Activated naive CD4-positive, alpha-beta T cell treated with Interleukin-2 at 50 U/mL for 16 hours (primary cell): ENCODE measurements around the gene DIS3L2.

ENCODE experiments used
- DNase-seq: peaks from one replicate; pipeline ENCODE4 v3.0.0-alpha.2; 2020

DIS3L2 gene

DNA sequence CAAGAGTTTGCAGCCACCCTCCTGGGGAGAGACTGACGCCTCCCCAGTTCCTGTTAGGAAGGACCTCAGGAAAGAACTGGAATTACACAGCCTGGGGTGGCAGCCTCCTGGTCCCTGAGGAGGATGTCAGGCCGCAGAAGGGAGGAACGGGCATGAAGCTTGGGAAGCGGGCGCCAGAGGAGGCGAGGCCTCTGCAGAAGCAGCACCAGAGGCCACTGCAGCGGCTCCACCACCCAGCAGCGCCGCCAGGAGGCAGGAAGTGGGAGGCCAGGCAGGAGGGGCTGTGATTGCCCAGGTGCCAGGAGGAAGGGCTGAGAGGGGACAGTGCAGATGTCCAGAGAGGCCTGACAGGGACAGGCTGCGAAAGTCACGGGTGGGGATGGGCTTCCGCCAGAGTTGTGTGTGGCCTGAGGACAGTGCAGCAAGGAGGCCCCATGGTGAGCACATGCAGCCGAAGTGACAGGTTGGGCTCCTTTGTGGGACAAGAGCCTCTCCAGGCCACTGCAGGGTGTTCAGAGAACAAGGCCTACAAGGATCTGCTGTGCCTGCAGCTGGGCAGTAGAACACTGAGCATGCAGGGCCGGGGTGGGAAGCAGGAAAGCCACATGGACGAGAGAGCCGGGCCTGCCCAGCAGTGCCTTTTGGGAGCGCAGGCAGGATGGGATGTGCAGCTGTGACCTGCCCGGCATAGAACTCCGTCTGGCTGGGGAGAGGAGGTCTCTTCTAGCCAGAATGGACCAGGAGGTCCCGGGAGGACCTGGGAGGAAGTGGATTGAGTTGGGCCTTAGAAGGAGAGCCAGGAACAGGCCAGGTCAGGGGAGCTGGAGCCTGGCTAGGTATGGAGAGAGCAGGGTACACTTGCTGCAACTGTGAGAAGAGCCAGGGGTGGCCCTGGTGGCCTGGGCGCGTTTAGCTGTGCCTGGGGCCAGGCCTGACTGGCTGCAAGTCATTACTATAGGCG, 377.9 kb downstream of the DIS3L2 start:
- DNase-seq, result no peak

DNA sequence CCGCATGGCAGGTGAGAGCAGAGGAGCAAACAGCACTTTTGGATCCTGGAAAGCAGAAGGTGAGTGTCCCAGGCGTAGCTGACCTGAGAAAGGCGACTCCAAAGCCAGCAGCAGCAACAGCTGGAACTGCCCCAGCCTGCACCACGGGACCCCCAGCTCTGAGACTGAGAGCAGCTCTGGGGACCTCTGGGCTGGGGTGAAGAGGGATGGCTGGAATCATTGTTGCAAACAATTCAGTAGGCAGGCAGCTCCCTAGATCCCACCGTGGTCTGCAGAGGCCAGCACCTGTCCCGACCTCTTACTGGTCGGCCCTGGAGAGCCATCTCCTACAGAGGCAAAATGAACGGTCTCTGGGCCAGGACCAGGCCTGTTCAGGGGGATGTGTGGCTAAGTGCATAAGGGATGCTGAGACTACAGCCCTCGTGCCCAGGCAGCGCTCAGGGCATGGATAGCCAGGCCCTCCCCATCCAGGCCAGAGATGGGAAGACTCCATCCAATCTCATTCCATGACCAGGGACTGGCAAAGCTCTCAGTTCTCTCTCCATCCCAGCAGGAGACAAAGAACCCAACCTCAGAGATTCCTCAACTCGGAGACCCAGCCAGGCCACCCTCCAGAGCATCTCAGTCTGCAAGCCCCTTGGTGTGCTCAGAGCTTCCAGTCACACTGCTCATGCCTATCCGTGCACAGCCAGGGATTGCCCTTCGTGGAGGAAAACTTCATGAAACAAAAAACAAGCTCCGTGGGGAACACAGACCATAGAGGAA, 378.8 kb downstream of the DIS3L2 start:
- DNase-seq, result no peak

DNA sequence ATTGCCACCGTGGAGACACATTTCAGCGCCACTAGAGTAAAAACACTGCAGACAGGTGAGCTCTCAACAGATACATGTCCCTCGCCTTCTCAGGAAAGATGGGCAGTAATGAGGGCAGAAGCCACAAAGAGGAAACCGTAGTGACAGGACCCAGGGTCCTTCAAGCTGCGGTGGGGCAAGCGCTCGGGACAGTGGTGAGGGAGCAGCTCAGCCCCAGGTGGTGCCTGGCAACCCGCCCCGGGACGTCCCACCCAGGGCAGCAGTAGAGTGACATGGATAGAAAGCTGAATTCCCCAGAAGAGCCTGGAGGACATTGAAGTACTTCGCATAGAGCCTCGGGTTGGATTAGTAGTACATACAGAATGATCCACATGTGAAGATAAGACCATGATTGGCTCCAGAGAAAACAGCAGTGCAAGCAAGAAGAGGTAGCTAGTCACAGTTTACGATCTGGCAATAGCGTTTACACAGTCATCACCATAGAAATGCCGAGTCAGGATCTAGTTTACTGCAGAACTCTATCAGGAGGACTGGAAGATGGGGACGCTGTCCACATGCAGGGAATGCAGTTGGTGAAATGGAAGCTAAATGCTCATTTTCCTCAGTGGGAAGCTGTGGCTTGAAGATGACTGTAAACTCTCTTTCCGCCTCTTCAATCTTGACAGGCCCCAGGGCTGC, 379.7 kb downstream of the DIS3L2 start:
- no peak for DNase-seq

DNA sequence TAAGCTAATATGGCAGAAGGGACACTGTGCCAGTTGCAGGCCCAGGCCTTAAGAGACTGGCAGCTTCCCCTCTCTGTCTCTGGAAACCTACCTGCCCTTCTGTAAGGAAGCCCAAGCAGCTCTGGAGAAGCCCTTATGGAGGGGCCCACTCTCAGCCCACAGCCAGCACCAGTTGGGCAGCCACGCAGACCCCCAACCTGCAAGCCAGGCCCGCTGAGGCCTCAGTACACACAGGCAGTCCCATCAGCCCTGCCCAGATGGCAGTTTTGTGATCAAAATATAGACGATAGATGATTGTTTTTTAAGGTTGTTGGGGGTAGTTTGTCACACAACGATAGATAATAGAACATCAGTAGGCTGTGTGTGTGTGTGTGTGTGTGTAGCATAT, 380.2 kb downstream of the DIS3L2 start:
- DNase-seq, result no peak

DNA sequence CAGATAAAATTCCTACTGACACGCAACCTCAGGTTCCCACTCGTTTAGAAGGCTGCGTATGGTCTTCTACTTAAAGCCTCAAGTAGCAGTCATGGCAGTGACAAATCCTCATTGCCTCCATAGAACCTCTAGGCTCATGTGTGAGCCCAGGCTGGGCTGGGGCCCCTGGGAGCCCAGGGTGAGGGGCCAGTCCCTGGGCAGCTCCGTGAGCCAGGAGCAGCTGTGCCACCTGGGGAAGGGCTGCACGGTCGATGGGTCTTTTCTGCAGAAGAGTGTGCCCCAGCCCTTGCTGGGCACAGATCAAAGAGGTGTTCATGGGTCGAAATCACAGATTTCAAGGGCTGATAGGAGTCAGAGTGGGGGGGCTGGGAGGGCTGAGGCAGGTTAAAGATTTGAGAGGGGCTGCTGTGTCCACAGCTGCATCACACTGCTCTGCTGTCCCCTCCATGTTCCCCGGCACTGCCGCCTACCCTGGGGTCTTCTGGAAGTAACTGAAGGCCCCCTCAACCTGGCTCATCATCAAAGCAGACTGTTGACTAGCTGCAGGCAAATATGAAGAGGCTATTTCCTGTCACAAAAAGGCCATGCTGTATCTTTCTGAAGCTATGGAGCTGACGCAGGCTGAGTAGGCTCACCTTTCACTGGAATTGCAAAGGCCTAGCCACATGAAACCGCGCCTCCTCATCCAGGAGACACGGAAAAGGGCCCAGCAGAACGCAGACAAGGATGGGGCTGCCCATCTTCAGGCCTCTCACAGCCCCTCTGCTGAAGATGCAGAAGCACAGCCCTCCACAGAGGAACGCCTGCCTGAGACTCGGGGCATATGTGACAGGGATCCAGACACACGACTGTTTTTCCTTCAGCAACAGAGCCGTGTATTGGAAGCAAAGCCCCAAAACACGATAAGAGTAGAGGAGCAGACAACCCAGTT, 381.4 kb downstream of the DIS3L2 start:
- DNase-seq, result no peak

DNA sequence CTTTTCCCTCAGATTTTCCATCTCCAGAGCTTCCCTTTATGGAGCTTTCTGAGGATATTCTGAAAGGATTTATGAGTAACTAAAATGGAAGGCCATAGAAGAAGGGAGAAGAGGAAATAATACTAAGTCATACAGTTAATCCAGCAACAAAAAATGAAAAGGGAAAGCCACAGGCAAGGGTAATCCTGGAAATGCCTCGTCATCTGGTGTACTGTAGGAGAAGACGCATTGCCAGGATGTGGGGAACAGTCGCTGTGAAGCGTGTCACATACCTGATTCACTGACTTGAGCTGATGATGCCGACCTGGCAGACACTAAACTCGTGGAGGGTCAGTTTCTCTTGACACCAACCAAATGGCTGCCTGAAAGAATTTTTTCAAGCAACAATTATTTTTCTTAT, 382.3 kb downstream of the DIS3L2 start:
- DNase-seq, result no peak

DNA sequence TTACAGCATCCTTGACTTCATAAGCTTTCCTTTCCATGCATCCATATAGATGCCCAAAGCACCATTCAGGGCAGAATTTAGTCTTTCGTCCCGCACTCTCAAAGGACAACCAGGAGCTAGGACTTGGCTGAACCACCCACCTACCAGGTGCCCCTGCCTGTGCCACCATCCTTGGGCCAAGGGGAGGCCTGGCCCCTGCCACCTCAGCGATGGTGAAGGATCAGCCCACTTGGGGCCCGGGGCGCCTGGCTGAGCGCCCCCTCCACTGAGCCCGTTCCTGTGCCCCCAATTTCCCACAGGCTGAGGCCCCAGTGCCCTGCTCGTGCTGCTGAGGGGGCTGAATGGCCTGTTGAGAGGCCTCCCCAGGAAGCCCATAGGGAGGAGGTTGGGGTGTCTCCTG, 383.7 kb downstream of the DIS3L2 start:
- no peak for DNase-seq

DNA sequence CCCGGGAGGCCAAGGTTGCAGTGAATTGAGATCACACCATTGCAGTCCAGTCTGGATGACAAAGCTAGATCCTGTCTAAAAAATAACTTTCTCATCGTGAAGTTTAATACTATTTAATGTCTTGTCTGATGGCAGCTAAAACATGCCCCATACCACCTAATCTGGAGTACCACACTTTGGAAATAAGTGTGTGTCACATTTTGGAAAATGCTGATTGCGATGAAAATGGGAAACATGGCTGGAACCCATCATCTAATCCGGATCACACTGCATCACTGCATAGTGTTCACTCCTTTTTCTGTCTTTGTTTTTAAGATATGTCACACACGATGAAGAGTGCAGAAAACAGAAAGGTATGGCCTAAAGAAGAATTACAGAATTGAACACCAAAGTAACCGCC, 385.9 kb downstream of the DIS3L2 start:
- no peak for DNase-seq

DNA sequence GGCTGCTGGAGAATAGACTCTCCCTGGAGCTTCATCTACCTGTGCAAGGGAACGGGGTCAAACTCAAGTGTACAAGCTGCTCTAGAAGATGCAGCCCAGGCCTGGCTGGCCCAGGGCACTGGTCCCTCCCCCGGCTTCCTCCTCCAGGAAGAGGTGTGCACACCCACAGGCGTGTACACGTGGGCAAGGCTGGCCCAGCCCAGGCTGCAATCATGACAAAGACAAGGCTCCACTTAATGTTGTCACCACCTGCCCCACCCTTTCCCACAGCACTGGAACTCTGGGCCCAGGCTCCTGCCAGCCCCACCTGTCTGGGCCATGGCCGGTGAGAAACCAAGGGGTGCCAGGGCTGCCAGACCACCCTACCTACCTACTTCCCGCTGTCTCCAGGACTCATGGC, 387.4 kb downstream of the DIS3L2 start:
- no peak for DNase-seq

DNA sequence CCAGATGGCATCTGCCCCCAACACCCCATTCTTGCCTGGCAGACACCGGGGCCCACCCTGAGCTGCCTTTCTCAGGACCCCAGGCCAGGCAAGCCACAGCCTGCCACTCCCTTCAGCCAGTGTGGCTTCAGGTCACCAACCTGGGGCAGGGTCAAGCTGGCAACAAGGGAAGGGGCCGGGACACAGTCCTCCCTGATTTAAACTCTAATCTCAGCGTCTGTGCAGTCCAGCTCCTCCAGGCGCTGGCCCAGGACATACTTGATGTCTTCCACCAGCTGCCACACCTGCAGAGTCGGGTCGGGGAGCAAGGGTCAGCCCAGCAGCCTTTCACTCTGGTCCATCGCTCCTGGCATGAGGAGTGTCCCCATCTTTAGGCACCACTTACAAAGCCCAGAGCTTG, 388.0 kb downstream of the DIS3L2 start:
- no peak for DNase-seq

DNA sequence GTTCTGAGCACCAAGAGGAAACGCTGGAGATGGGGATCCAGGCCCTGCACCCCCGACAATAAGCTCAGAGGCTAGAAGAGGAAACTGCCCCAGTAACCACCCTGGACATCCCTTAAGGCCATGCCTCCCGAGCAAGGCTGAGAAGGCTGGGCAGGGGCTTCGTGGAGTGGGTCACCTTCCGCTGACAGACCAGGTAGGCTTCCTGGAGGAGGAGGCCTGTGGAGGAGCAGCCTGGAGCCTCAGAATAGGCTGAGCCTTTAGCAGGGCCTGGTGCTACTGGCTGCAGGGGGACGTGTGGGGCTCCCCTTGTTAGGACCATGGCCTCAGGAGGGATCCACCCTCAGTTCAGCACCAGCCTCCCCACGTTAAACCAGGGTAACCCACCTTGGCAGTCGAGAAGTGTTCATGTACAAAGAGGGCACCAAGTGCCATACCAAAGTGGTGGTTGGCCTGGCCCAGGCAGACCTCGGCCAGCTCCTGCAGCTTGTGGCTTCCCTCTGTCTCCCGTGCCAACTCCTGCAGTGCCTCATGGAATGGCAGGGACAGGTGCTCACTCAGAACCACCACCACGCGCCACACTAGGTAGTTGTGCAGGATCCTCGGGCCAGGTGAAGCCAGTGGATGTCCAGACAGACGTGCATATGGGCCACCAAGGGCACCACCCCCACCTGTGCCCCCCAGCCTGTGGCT, 388.6 kb downstream of the DIS3L2 start:
- DNase-seq, result no peak

DNA sequence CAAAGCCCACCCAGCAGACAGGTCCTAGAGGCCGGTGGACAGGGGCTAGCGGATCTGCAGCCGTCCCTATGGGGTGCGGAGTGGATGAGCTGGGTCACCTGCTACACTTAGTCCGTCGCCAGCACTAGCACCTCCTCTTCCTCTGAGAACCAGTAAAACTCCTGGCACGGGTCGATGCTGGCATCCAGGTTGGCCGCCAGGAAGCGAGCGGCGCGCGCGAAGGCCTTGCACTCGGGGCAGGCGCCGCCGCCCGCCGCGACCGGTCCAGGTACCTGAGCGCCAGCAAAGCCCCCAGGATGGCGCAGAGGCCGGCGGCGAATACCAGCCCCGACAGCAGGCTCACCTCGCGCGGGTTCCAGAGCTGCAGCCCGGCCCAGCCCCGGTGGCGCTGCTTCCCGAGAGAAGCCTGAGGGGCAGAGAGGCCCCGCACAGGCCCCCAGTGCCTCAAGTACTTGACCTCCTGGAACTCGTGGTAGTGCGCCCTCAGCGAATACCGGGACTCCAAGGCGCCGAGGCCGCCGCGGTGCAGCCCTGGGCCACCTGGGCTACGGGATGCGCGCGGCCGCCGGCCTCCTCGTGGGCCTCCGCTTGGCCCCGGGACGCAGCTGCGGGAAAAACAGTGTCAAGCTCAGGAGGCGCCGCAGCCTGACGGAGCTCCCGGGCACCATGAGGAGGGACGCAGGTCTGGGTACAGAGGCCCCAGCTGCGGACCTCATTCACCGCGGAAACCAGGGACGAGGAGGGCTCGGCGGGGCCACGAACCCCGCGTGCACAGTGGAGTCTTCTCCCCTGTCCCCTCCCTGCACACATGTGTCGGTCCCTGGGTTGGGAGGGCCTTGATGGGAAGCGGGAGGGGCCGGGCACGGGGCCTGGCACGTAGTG, 389.5 kb downstream of the DIS3L2 start:
- no peak for DNase-seq

DNA sequence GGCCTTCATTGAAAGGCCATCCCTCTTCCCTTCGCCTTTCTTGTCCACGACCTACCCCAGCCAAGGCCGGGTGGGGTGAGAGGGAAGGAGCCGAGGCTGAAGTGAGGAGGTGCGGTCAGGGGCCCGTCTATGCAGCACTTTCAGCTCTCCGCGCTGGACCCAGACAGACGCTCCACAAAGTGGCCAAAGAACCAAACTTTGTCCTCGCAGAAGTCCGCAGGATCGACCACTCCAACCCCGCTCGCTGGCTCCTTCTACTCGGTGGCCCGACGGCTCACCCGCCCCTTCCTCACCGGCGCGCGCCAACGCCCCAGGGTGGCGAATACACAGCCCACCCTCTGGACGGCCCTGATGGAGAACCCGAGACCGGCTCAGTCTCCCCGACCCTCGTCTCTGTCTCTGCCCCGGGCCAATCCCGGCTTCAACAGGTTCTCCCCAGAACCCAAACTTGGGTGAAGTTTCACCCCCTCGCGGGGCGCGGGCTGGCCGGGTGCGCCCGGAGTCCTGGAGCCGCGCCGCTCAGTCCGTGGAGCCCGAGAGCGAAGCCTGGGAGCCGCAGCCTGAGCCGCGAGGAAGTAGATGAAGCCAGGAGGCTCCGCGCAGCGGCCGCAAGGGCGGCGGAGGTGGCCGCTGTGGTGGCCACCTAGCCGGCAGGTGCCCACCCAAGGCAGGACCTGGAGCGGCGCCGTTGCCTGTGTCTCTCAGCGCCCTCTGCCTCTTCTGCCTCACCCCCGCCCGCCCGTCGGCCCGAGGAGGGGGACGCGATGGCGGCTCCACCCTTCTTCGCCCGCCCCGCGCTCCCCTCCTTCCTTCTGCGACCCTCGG, 390.4 kb downstream of the DIS3L2 start:
- DNase-seq, result no peak

DNA sequence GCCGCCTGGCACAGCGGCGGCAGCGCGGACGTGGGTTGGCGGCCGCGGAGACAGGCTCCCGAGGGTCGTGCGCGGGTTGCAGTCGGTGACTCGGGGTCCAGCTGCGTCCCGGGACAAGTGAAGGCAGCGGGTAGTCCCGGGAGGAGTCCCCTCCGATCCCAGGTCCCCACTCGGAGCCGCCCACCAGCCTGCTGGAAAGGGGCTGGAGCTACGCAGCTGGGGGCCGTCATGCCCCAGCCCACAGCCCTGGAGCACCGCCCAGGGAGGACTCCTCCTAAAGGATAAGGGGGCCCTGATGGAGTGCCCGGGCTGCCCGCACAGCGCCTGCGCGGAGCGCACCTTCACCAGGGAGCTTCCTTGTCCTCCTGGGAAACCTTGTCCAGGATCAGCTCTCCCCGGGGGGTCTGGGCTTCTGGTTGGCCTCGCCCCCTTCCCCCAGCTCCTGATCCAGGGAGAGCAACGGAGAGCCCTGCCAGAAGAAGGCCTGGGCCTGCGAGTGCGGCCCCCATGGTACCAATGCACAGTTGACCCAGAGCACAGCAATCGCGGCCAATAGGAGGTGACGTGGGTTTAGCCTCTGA, 391.1 kb downstream of the DIS3L2 start:
- no peak for DNase-seq

DNA sequence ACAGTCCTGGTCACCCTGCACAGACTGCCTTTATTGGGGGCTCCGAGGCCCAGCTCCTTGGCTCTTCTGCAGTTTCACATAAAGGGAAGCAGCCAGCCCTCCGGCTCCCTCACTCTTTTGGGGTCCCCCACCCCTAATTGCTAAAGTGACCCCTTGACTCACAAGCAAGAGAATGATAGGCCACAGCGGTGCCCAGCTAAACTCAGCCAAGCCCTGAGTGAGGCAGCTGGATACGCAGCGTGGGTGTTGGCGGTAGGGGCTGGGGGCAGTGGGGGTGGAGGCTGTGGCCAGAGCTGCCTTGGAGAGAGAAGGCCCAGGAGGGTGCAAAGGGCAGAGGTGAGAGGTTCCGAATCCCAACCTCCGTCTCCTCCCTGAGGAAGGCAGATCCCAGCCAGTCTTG, 391.6 kb downstream of the DIS3L2 start:
- DNase-seq, result no peak

DNA sequence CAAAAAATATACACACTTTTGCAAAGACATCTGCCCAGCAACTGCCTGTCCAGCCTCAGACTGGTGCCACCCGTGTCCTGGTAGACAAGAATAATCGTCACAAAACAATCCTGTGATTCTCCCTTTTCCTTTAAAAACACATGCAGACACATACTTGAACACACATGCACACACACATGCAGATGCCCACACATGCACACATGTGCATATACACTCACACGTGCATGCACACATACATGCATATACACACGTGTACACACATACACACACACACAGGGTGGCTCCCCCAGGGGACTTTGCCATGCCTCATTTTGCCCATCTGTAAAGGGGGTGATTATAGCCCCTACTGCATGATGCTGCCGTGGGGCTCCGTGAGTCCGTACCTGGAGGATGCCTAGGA, 392.1 kb downstream of the DIS3L2 start:
- no peak for DNase-seq

DNA sequence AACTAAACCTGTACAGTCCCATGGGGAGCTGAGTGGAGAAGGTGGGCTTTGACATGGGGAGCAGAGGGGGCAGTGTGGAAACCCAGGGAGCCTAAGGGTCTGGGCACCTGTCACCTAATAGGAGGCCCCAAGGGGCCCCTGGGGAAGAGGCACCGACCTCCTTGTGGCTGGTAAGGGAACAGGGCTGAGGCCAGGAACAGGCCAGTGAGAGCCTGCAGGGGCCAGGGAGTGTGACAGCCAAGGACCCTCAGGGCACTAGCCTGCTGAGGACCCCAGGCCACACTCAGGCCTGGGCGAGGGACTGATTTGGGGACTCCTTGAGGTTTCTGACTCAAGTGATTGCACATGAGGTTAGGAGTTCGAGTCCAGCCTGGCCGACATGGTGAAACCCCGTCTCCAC, 392.6 kb downstream of the DIS3L2 start:
- no peak for DNase-seq

DNA sequence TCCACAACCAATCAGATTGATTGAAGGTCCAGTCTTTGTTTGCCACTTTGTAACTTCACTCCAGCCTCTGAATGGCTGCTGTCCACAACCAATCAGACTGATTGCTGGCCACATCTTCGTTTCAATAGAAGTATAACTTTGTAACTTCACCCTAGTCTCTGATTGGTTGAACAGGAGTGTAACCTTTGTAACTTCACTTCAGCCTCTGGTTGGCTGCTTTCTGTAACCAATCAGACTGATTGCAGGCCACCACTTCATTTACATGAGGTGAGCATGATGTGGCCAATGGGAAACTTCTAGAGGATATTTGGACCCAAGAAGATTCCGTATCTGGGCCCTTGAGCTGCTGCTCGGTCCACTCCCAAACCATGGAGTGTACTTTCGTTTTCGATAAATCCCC, 400.1 kb downstream of the DIS3L2 start:
- DNase-seq, result no peak

DNA sequence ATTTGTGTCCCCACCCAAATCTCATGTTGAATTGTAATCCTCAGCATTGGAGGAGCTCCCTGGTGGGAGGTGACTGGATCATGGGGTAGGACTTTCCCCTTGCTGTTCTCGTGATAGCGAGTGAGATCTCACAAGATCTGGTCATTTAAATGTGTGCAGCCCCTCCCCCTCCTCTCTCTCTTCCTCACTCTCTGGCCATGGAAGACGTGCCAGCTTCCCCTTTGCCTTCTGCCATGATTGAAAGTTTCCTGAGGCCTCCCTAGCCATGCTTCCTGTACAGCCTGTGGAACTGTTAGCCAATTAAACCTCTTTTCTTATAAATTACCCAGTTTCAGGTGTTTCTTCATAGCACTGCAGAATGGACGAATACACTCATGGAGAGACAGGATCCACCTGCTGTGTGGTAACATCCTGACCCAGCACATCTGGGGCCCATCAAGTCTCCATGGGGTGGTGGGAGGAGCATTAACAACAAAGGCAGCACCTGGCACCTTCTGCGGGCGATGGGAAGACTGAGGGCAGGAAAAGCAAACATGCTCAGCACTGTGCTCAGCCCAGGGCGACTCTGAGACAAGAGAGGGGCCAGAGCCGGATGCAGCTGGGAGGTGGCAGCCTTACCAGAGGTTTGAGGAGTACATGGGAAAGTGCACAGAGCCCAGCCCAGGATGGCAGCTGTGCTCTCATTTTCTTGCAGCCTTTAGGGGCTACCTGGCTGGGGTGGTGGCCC, 400.8 kb downstream of the DIS3L2 start:
- DNase-seq, result no peak
